Neural cell (in vitro differentiated cells): ENCODE data around the gene PLEKHD1. TPM values are rescaled to one million over a fixed set of nuclear protein-coding genes. Genes with fewer than 3 reads are reported as not detected.

Experiments
- H2AFZ ChIP-seq: fragments of 200-600, 300-800 bp; sonication (generic), shearing (Covaris generic); 2 replicates; pipeline ENCODE4 v1.6.0; 2014; ENCODE audit warnings: low read depth, mild to moderate bottlenecking, antibody characterized with exemption, low read length, moderate library complexity
- H3F3A ChIP-seq: fragments of 200-600 bp; shearing (Covaris generic); 2 replicates; pipeline ENCODE4 v1.6.1; 2016; ENCODE audit warnings: mild to moderate bottlenecking, moderate library complexity, mixed read lengths, antibody characterized with exemption, low read length; ENCODE audit not compliant: insufficient read depth, poor library complexity, severe bottlenecking
- H3K27ac ChIP-seq: fragments of 200-600, 300-800 bp; sonication (generic), shearing (Covaris generic); 2 replicates; pipeline ENCODE4 v1.5.1; 2014; ENCODE audit warnings: mild to moderate bottlenecking, low read length, moderate library complexity
- H3K27me3 ChIP-seq: fragments of 300-800, 200-600 bp; sonication (generic), shearing (Covaris generic); 2 replicates; pipeline ENCODE4 v1.6.0; 2014; ENCODE audit warnings: mild to moderate bottlenecking, low read depth, low read length, moderate library complexity; ENCODE audit not compliant: insufficient read depth
- H3K36me3 ChIP-seq: fragments of 300-800, 200-600 bp; sonication (generic), shearing (Covaris generic); 2 replicates; pipeline ENCODE4 v1.5.1; 2014; ENCODE audit warnings: mild to moderate bottlenecking, antibody characterized with exemption, low read length, moderate library complexity; ENCODE audit not compliant: insufficient read depth
- H3K4me2 ChIP-seq: fragments of 300-800, 200-600 bp; sonication (generic), shearing (Covaris generic); 2 replicates; pipeline ENCODE4 v1.6.0; 2014; ENCODE audit warnings: mild to moderate bottlenecking, low read length
- H3K4me3 ChIP-seq: fragments of 300-800, 200-600 bp; sonication (generic), shearing (Covaris generic); 2 replicates; pipeline ENCODE4 v1.5.1; 2014; ENCODE audit warnings: mild to moderate bottlenecking, low read length, moderate library complexity
- H3K79me2 ChIP-seq: fragments of 200-600 bp; shearing (Covaris generic); replicated peaks from 2 replicates; pipeline ENCODE4 v1.6.0; 2014; ENCODE audit warnings: mild to moderate bottlenecking, low read length, moderate library complexity; ENCODE audit not compliant: insufficient read depth
- H3K9ac ChIP-seq: fragments of 300-800, 200-600 bp; sonication (generic), shearing (Covaris generic); 2 replicates; pipeline ENCODE4 v1.6.1; 2016; ENCODE audit warnings: mild to moderate bottlenecking, low read length, mixed read lengths
- H3K9me2 ChIP-seq: fragments of 200-600 bp; shearing (Covaris generic); 2 replicates; pipeline ENCODE4 v1.6.1; 2016; ENCODE audit warnings: mild to moderate bottlenecking, low read length, mixed read lengths; ENCODE audit not compliant: insufficient read depth
- H3K9me3 ChIP-seq: fragments of 200-600, 300-800 bp; sonication (generic), shearing (Covaris generic); 2 replicates; pipeline ENCODE4 v1.6.1; 2016; ENCODE audit warnings: mild to moderate bottlenecking, mixed run types, low read length, moderate library complexity, mixed read lengths
- H4K20me1 ChIP-seq: fragments of 200-600 bp; shearing (Covaris generic); 2 replicates; pipeline ENCODE4 v1.6.1; 2016; ENCODE audit warnings: mild to moderate bottlenecking, mixed run types; ENCODE audit not compliant: insufficient read depth
- EP300 ChIP-seq: fragments of 450-650 bp; conservative IDR thresholded peaks from 2 replicates; pipeline ENCODE4 v1.6.1; 2014; ENCODE audit warnings: antibody characterized with exemption, mild to moderate bottlenecking, moderate library complexity; ENCODE audit not compliant: poor library complexity, severe bottlenecking
- EZH2 ChIP-seq: fragments of 200-600, 300-800 bp; shearing (Covaris generic), sonication (generic); IDR thresholded peaks from 2 replicates; pipeline ENCODE4 v1.6.1; 2014; ENCODE audit warnings: antibody characterized with exemption, low read length, borderline replicate concordance, mild to moderate bottlenecking; ENCODE audit not compliant: insufficient read depth, poor library complexity, severe bottlenecking
- MXI1 ChIP-seq: fragments of 450-650 bp; conservative IDR thresholded peaks from 2 replicates; pipeline ENCODE4 v1.6.1; 2014; ENCODE audit warnings: antibody characterized with exemption, mild to moderate bottlenecking; ENCODE audit not compliant: poor library complexity, severe bottlenecking
- POLR2AphosphoS5 ChIP-seq: IDR thresholded peaks from 2 replicates; pipeline ENCODE4 v1.6.1; 2012
- RAD21 ChIP-seq: fragments of 450-650 bp; conservative IDR thresholded peaks from 2 replicates; pipeline ENCODE4 v1.6.1; 2014; ENCODE audit warnings: antibody characterized with exemption, mild to moderate bottlenecking, moderate library complexity
- SMC3 ChIP-seq: fragments of 450-650 bp; conservative IDR thresholded peaks from 2 replicates; pipeline ENCODE4 v1.6.1; 2014; ENCODE audit warnings: antibody characterized with exemption, mild to moderate bottlenecking, moderate library complexity; ENCODE audit not compliant: poor library complexity
- TAF1 ChIP-seq: IDR thresholded peaks from 2 replicates; pipeline ENCODE4 v1.6.1; 2012; ENCODE audit warnings: low read depth
- polyA plus RNA-seq: library from polyadenylated mRNA; depleted of rRNA; stranded (reverse); fragments of >200 nt; gene quantifications from 2 replicates; pipeline ENCODE4 v1.2.3, GENCODE V29; 2014
- TF ChIP-seq, protein P1 (sequence below): fragments of 450-650 bp; IDR thresholded peaks from 2 replicates; pipeline ENCODE4 v1.5.1; 2014; ENCODE audit warnings: antibody characterized with exemption, mild to moderate bottlenecking, moderate library complexity; ENCODE audit not compliant: poor library complexity, severe bottlenecking
- TF ChIP-seq, protein P2 (sequence below): IDR thresholded peaks from 2 replicates; pipeline ENCODE4 v1.6.1; 2012; ENCODE audit warnings: borderline replicate concordance

Gene PLEKHD1
- polyA plus RNA-seq, 1 donor from 2014 or later, result 0.52 TPM

DNA sequence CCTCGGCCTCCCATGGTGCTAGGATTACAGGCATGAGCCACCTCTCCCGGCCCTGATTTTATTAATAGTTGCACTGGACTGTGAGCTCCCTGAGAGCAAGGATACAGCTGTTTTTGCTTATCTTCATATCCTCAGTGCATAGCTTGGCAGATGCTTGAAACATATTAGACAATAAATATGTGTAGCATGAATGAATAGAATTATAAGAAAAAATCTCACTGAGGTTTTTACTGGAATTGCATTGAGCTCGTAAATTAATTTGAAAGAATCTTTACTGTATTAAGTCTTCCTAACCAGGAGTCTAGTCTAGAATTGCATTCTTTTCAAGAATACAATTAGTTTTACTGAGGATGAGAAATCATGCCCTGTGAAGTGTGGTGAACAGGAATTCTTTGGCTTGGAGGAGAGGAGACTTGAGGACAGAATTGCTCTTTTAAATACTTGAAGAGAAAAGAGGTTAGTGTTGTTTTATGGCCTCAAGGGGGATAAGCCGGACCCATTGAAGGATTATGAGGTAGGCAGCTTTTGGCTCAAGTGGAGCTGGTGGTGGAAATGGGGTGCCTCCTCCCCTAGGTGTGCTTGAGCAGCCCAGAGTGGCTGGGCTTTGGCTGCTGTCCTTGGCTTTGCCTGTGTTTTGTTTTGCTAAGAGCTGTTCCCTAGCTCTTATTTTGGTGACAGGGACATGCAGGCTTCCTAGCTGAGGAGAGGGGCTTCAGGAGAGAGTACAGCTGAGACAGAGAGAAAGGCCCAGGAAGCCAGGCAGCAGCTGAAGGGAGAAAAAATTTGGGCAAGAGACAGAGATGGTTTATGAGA, 34.0 kb downstream of the PLEKHD1 start:
- no peak overlapping the region for H3K4me3 ChIP-seq
- no peaks in the 10 kb centered on the region for H3K79me2 ChIP-seq
- no peak overlapping the region for H3K27ac ChIP-seq
- no peaks in the 10 kb centered on the region for H3K9me3 ChIP-seq
- H3F3A ChIP-seq, result no peaks in the 10 kb centered on the region
- H3K27me3 ChIP-seq, result no peaks in the 10 kb centered on the region
- no peak overlapping the region for H3K9ac ChIP-seq
- H3K9me2 ChIP-seq, result no peaks in the 10 kb centered on the region
- H4K20me1 ChIP-seq, result no peaks in the 10 kb centered on the region
- H2AFZ ChIP-seq, result no peak overlapping the region
- TF ChIP-seq EZH2 (no peak), POLR2AphosphoS5 (no peak), RAD21 (no peak), MXI1 (no peak)
- TF ChIP-seq, protein P1, sequence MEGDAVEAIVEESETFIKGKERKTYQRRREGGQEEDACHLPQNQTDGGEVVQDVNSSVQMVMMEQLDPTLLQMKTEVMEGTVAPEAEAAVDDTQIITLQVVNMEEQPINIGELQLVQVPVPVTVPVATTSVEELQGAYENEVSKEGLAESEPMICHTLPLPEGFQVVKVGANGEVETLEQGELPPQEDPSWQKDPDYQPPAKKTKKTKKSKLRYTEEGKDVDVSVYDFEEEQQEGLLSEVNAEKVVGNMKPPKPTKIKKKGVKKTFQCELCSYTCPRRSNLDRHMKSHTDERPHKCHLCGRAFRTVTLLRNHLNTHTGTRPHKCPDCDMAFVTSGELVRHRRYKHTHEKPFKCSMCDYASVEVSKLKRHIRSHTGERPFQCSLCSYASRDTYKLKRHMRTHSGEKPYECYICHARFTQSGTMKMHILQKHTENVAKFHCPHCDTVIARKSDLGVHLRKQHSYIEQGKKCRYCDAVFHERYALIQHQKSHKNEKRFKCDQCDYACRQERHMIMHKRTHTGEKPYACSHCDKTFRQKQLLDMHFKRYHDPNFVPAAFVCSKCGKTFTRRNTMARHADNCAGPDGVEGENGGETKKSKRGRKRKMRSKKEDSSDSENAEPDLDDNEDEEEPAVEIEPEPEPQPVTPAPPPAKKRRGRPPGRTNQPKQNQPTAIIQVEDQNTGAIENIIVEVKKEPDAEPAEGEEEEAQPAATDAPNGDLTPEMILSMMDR, result no peak
- H3K4me2 ChIP-seq, result no peak overlapping the region
- H3K36me3 ChIP-seq, result no peaks in the 10 kb centered on the region

DNA sequence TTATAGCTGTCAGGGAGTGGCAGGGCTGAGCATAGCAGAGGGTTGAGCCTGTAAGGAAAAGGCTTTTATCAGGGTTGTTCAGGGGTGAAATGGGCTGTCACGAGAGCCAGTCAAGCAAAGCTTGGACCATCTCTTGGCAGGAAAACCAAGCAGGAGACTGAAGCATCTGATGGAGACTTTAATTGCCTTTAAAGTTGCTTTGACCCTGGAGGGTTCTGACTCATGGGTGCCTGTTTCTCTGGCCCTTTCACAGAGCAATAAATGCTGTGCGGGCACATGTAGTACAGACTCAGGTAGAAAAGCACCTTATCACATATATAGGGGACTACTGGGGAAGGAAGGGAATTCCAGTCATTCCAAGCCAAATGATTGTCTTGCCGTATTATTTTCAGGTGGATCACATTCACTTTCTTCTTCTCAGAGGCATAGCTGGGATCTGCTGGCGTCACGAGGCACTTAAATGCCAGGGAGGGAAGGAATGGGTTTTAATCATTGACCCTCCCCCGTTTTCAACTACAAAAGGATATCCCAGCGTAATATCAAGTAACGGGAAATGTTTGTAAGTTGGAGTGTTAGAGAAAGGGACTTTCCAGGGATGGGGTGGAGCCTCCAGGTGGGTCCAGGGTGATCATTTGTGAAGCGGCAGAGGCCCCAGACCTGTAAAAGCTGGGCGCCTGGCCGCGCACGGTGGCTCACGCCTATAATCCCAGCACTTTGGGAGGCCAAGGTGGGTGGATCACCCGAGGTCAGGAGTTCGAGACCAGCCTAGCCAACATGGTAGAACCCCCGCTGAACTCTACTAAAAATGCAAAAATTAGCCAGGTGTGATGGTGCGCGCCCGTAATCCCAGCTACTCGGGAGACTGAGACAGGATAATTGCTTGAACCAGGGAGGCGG, 34.9 kb downstream of the PLEKHD1 start:
- Histone ChIP-seq H3K4me2 (no peak overlapping the region), H3K4me3 (no peak overlapping the region), H3K9me3 (no peaks in the 10 kb centered on the region), H4K20me1 (no peaks in the 10 kb centered on the region), H2AFZ (no peak overlapping the region), H3K36me3 (no peaks in the 10 kb centered on the region), H3K27me3 (no peaks in the 10 kb centered on the region), H3K79me2 (no peaks in the 10 kb centered on the region), H3K27ac (no peak overlapping the region), H3F3A (no peaks in the 10 kb centered on the region), H3K9ac (no peak overlapping the region), H3K9me2 (no peaks in the 10 kb centered on the region)
- TF ChIP-seq TAF1, result no peak
- TF ChIP-seq, protein P1, result no peak
- no peak for TF ChIP-seq RAD21
- no peak for TF ChIP-seq SMC3
- no peak for TF ChIP-seq POLR2AphosphoS5
- TF ChIP-seq EZH2, result no peak
- TF ChIP-seq MXI1, result no peak
- TF ChIP-seq EP300, result no peak
- TF ChIP-seq, protein P2, sequence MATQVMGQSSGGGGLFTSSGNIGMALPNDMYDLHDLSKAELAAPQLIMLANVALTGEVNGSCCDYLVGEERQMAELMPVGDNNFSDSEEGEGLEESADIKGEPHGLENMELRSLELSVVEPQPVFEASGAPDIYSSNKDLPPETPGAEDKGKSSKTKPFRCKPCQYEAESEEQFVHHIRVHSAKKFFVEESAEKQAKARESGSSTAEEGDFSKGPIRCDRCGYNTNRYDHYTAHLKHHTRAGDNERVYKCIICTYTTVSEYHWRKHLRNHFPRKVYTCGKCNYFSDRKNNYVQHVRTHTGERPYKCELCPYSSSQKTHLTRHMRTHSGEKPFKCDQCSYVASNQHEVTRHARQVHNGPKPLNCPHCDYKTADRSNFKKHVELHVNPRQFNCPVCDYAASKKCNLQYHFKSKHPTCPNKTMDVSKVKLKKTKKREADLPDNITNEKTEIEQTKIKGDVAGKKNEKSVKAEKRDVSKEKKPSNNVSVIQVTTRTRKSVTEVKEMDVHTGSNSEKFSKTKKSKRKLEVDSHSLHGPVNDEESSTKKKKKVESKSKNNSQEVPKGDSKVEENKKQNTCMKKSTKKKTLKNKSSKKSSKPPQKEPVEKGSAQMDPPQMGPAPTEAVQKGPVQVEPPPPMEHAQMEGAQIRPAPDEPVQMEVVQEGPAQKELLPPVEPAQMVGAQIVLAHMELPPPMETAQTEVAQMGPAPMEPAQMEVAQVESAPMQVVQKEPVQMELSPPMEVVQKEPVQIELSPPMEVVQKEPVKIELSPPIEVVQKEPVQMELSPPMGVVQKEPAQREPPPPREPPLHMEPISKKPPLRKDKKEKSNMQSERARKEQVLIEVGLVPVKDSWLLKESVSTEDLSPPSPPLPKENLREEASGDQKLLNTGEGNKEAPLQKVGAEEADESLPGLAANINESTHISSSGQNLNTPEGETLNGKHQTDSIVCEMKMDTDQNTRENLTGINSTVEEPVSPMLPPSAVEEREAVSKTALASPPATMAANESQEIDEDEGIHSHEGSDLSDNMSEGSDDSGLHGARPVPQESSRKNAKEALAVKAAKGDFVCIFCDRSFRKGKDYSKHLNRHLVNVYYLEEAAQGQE, result no peak
